NCI-H2081 (cell line): ENCODE data around the gene CPED1.
A peak's percentile ranks its signal among the peaks of the same experiment; 100 is the strongest.
"Not testable (repeated sequence)": the region's sequence is repeated elsewhere in the genome, so short reads cannot be mapped to it uniquely, and the experiment has no call there.

Experiments used
- DNase-seq, 2 experiments: peaks; one replicate each; lab custom pipeline; 2025; lab: John Stamatoyannopoulos, UW

The CPED1 gene

GRCh38 chr7:121286742-121287734 lies 298.5 kb downstream of the CPED1 start:
- DNase-seq, result no peak

DNA sequence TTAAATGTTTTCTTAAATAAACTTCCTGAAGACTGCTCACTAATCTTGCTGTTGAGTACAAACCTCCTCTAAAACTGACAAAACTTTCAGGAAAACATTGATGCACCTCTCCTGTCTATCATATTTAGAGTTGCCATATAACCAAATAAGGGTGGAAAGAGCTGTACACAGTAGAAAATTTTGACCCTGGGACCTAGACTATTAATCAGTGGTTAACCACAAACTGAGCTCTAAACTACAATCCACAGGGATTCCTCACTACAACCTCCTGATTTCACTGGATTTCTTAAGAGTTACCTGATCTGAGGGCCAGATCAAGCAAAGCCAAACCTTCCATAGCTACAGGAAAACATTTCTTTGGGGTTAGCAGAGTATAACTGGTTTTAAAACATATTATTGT lies 300.4 kb downstream of the CPED1 start:
- no peak for DNase-seq

- DNase-seq, result not testable (repeated sequence)
Measured at GRCh38 chr7:121289930-121290329, 301.4 kb downstream of the CPED1 start.

- no peak for DNase-seq
Measured at GRCh38 chr7:121294448-121294992, 306.0 kb downstream of the CPED1 start.

GRCh38 chr7:121297843-121298242 lies 309.3 kb downstream of the CPED1 start:
- no peak for DNase-seq

GRCh38 chr7:121298831-121299239 lies 310.3 kb downstream of the CPED1 start:
- no peak for DNase-seq

GRCh38 chr7:121300685-121301420 lies 312.3 kb downstream of the CPED1 start:
- DNase-seq, result no peak

GRCh38 chr7:121301446-121302213 lies 313.1 kb downstream of the CPED1 start:
- DNase-seq, result no peak

DNA sequence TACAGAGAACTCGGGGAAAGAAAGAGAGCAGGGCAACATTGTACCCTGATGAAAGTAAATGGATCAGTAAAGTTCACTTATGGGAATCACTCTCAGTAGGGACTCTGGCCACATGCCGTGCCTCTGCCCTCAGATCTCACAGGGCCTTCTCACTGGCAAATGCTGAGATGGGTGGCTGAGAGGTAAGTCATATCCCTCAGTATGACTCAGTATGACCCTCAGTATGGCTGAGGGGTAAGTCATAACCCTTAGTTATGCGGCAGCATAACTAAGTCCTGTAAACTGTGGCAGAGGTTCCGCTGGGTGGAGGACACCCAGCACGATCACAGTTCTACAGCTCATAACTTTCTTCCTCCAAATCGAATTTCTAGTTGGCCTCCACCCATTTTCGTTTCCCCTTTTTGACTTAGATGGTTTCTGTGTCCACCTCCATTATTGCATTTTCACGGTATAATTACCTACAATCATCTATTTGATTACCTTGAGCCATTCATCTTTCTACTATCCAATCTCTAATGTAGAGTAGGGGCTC lies 313.8 kb downstream of the CPED1 start:
- no peak for DNase-seq

DNA sequence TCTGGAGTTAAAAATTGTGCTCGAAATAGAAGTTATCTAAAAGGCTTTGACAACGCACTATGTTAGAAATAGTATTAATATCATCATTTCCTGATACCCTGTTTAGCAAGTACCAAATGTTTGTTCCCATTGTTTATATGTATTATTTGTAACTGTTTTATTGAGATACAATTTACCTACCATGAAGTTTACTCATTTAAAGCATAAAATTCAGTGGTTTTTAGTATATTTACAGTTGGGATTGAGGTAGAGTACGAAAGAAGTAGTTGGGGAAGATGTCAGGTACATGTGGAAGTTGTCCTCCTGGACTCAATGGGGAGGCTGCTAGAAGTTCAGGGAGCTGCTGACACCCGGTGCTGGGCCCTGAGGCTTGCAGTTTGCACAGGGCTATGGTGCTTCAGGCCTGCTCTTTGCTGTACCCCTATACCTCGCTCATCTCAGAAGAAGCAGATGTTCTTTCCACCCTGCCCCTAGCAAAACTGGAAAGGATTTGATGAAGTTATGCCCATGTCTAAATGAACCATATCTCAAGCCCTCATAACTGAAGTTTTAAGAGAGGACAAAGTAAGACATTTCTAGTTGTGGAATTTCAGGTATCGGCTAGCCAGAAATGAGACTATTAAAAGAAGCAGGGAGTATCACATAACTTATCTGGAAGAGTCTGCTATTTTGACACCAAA lies 315.1 kb downstream of the CPED1 start:
- DNase-seq, result no peak

DNA sequence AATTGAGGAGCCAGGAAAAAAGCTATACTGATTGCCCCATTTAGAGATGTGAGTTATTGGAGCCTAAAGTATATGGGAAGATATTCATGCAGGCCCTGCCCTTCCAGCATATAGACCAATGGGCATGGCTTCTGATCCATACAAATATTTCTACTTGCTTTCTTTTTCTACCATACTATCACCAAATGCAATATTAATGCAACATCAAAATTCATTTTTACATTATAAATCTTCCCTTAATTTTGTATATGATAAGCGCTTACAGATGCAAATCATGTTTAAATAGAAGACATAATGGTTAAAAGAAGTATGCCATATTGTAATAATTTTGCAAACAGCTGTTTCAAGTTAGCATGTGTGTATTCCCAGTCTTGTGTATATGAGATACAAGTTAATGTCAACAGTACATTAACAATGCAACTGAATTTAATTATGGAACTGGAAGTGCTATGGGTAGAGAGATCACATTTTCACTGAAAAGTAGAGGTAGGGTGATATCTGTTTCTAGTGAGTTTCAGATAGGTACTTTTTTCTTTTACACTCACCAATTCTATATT lies 315.7 kb downstream of the CPED1 start:
- no peak for DNase-seq

GRCh38 chr7:121305109-121305508 lies 316.6 kb downstream of the CPED1 start:
- DNase-seq, result no peak

DNA sequence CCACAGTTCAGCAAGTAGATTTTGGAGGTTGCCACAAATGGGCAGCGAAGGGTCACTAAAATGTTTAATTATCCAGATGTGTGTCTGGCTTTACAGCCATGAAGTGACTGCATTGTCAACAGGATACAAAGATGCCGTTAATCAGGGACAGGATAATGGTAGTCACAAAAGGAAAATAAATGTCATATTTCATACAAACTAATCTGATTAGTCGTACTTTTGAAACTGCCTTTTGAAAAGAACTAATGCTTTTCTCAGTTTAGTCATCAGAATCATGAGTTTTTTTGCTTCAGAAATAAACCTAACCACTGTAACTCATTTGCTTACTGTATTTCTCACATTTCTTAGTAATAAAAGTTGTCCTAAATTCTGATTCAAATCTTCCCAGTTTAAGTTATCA lies 318.1 kb downstream of the CPED1 start:
- DNase-seq, result no peak

DNA sequence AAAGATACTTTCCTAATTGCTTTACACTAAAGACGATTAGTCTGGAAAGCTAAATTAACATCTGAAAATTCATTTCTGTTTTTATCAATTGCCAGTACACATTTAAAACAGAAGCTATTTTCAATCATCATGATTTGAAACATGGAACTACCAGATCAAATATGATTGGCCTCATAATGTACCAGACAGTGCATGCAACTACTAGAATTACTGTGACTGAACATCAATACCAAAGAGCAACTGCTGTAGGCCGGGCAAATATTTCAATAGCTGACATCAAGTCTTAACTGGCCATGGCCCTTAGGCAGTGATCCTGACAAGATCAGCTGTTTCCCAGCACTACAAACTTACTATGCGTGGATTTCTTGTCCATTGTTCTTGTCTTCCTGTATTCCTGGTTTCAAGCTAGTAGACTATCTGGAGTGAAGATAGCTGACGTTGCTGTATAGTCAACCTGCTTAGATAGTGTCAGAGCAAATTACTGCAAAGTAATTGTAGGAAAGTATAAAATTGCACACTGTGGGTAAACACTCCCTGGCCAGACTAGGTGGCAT lies 318.6 kb downstream of the CPED1 start:
- no peak for DNase-seq

DNA sequence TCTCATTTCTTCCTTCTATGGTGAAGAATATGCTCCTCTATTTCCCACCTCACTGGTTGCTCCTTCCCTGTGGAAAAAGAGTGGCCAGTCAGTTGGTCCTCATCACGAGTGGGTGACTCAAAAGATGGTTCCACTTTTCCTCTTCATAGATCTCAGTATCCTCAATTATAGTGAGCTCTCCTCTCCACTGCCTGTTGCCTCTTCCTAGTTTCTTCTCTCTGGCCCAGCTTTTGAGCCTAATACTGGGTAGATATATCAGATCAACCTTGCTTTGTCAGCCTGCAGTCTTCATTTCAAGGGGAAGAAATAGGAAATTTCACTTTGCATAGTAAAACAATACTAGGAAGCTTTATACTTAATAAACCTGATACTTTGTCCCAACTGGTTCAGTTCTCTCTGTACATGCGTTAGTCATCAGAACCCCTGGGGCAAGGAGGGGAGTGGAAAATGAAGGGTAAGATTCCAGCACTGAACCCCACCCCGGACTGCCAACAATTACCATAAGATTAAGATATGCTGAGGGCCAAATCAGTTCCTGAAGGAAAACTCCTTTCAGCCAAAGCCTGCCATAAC lies 324.8 kb downstream of the CPED1 start:
- DNase-seq, result no peak

DNA sequence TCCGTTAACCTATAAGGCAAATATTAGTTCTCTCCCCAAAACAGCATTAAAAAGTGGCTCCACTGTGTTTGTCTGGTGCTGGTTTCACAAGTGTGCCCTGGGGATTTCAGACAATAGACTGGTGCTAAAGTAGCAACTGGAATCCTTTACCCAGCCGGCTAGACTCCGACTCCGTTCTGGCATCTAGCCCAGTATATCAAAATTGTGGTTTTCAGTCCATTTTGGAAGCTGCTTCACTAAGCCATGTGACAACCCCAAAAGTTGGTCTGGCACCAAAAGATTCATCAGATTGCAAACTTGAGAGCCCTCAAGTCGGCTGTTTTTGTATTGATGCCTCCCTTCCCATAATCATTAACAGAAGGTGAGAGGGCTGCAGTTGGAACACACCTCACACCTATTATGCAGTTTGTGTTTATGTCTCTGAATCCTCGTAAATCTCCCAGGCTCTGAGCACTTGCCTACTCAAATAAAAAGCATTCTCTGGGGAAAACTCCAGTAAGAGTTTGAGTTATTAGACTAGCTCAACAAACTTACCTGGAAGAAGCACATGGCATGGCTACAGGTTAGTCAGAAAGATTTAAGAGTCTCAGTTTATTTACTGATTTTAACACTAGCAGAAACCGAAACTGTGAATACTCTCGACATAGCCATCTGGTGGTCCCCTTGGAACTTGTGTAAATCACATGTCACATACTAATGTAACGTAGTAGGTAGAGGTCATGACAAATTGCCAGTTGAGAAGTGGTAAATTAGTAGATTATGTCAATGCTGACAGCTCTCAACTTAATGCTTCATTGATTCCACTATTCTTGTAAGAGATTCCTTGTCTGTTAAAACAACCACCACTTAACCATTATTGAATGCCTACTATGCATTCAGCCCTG lies 325.5 kb downstream of the CPED1 start:
- DNase-seq, result peak; percentile 36 to 77

DNA sequence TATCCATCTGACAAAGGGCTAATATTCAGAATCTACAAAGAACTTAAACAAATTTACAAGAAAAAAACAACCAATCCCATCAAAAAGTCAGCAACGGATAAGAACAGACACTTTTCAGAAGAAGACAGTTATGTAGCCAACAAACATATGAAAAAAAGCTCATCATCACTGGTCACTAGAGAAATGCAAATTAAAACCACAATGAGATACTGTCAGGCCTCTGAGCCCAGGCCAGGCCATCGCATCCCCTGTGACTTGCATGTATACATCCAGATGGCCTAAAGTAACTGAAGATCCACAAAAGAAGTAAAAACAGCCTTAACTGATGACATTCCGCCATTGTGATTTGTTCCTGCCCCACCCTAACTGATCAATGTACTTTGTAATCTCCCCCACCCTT lies 326.7 kb downstream of the CPED1 start:
- DNase-seq, result not testable (repeated sequence)

- DNase-seq, result peak; percentile 7 to 68
Measured at GRCh38 chr7:121322460-121322859, 333.9 kb downstream of the CPED1 start.
